SU-DHL-6 (cell line): ENCODE results near the gene RAB6B.

Source experiments
- H2AFZ ChIP-seq: fragments of 200-600 bp; sonication (generic); 2 replicates; pipeline ENCODE4 v1.6.1; 2014; ENCODE audit warnings: low read depth, mild to moderate bottlenecking, moderate library complexity, mixed read lengths, antibody characterized with exemption, low read length; ENCODE audit not compliant: severe bottlenecking
- H3F3A ChIP-seq: fragments of 200-600 bp; shearing (Covaris generic); 2 replicates; pipeline ENCODE4 v1.6.0; 2016; ENCODE audit warnings: antibody characterized with exemption, mild to moderate bottlenecking; ENCODE audit not compliant: insufficient read depth
- H3K27ac ChIP-seq: fragments of 200-600 bp; sonication (generic); 2 replicates; pipeline ENCODE4 v1.5.1; 2016; ENCODE audit warnings: low read depth, mild to moderate bottlenecking, low read length, moderate library complexity, mixed read lengths
- H3K27me3 ChIP-seq: fragments of 200-600 bp; sonication (generic), shearing (Covaris generic); 2 replicates; pipeline ENCODE4 v1.6.0; 2014; ENCODE audit warnings: mild to moderate bottlenecking, low read length
- H3K36me3 ChIP-seq: fragments of 200-600 bp; sonication (generic); 2 replicates; pipeline ENCODE4 v1.6.1; 2014; ENCODE audit warnings: mild to moderate bottlenecking, low read length, mixed read lengths
- H3K4me2 ChIP-seq: fragments of 300-600, 200-600 bp; shearing (Covaris generic), sonication (generic); 2 replicates; pipeline ENCODE4 v1.6.0; 2014; ENCODE audit warnings: low read length, low read depth, mild to moderate bottlenecking; ENCODE audit not compliant: poor library complexity, severe bottlenecking
- H3K4me3 ChIP-seq: fragments of 200-600 bp; sonication (generic); 2 replicates; pipeline ENCODE4 v1.5.1; 2014; ENCODE audit warnings: antibody characterized with exemption, low read length, mild to moderate bottlenecking, mixed read lengths; ENCODE audit not compliant: insufficient read depth, poor library complexity, severe bottlenecking
- H3K79me2 ChIP-seq: fragments of 200-600 bp; sonication (generic); 2 replicates; pipeline ENCODE4 v1.6.1; 2014; ENCODE audit warnings: mild to moderate bottlenecking, low read length, moderate library complexity; ENCODE audit not compliant: insufficient read depth
- H3K9ac ChIP-seq: fragments of 200-600 bp; sonication (generic); 2 replicates; pipeline ENCODE4 v1.7.0; 2014; ENCODE audit warnings: mild to moderate bottlenecking, low read length
- H3K9me2 ChIP-seq: fragments of 200-600 bp; sonication (generic); replicated peaks from 2 replicates; pipeline ENCODE4 v1.6.1; 2014; ENCODE audit warnings: low read length; ENCODE audit not compliant: insufficient read depth
- H3K9me3 ChIP-seq: fragments of 200-600 bp; sonication (generic); 2 replicates; pipeline ENCODE4 v1.6.1; 2014; ENCODE audit warnings: low read length, mixed read lengths; ENCODE audit not compliant: insufficient read depth
- H4K20me1 ChIP-seq: fragments of 200-600 bp; sonication (generic); 2 replicates; pipeline ENCODE4 v1.6.1; 2014; ENCODE audit warnings: low read depth, mild to moderate bottlenecking, antibody characterized with exemption, low read length, moderate library complexity, mixed read lengths
- EZH2phosphoT487 ChIP-seq: fragments of 200-600 bp; sonication (generic), shearing (Covaris generic); conservative IDR thresholded peaks from 2 replicates; pipeline ENCODE4 v1.6.1; 2018; ENCODE audit warnings: mild to moderate bottlenecking, antibody characterized with exemption, low read length, moderate library complexity, mixed read lengths
- TF ChIP-seq, protein P1 (sequence below): fragments of 200-600 bp; sonication (generic); IDR thresholded peaks from one replicate; pipeline ENCODE4 v1.5.1; 2017; ENCODE audit warnings: antibody characterized with exemption, mild to moderate bottlenecking, low read length, moderate library complexity; ENCODE audit not compliant: insufficient read depth, poor library complexity, severe bottlenecking

RAB6B gene

DNA sequence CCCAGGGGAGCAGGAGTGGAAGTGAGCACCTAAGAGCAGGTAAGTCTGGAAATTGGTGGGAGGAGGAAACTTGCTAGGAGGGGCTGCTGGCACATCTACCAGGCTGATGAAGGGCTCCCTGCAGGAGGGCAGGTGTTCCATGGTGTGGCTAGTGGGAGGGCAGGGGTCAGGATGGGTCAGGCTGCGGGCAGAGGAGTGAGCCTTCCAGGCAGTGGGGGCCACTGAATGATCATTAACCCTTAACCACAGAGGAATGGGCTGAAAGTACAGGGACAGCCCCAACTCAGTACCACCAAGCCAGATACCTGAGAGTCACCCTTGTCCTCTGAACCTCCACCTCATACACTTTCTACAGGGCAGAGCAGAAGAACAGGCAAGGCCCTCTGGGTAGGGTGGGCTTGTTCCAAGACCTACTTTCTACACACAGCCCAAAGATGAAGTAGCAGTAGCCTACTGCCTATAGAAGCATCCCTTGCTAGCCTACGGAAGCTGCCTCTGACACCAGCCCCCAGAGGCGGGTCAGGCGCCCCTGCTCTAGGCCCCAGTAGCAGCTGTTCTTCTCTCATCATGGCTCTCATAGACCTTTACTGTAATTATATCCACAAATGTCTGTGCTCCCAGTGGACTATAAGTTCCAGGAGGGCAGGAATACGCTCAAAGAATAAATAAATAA is 4.6 kb downstream of the RAB6B start:
- TF ChIP-seq, protein P1, sequence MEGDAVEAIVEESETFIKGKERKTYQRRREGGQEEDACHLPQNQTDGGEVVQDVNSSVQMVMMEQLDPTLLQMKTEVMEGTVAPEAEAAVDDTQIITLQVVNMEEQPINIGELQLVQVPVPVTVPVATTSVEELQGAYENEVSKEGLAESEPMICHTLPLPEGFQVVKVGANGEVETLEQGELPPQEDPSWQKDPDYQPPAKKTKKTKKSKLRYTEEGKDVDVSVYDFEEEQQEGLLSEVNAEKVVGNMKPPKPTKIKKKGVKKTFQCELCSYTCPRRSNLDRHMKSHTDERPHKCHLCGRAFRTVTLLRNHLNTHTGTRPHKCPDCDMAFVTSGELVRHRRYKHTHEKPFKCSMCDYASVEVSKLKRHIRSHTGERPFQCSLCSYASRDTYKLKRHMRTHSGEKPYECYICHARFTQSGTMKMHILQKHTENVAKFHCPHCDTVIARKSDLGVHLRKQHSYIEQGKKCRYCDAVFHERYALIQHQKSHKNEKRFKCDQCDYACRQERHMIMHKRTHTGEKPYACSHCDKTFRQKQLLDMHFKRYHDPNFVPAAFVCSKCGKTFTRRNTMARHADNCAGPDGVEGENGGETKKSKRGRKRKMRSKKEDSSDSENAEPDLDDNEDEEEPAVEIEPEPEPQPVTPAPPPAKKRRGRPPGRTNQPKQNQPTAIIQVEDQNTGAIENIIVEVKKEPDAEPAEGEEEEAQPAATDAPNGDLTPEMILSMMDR, result no peak
- no peak for TF ChIP-seq EZH2phosphoT487
- H3K27me3 ChIP-seq, result no peaks in the 10 kb centered on the region

DNA sequence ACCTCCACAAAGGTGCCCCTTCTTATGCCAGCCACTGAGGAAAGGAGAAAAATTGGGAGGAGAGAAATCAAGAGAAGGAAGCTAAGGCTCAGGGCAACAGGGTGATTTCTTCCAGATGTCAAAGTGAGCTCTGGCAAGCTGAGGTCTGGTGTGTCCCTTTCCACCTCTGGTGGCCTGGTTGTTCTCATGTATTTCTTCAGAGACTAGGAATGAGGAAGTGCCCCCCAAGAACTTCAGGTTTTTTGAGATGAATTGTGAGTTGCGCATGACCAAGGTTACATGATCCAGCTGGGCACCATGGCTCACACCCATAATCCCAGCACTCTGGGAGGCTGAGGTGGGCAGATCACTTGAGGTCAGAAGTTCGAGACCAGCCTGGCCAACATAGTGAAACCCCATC is 5.6 kb downstream of the RAB6B start:
- Histone ChIP-seq H3K4me2 (no peak overlapping the region), H4K20me1 (no peaks in the 10 kb centered on the region), H3K27me3 (no peaks in the 10 kb centered on the region), H3K9me2 (no peaks in the 10 kb centered on the region), H3K9me3 (no peaks in the 10 kb centered on the region), H3K4me3 (no peak overlapping the region), H3K27ac (no peak overlapping the region), H3K36me3 (no peaks in the 10 kb centered on the region), H2AFZ (no peak overlapping the region), H3K79me2 (no peaks in the 10 kb centered on the region), H3K9ac (no peak overlapping the region), H3F3A (no peaks in the 10 kb centered on the region)
- TF ChIP-seq EZH2phosphoT487, result no peak
- TF ChIP-seq, protein P1, result no peak

More for the DNA sequence above, 4.6 kb downstream of the RAB6B start:
- H3K9ac ChIP-seq, result no peak overlapping the region
- no peaks in the 10 kb centered on the region for H3K9me3 ChIP-seq
- H3K9me2 ChIP-seq, result no peaks in the 10 kb centered on the region
- H3K36me3 ChIP-seq, result no peaks in the 10 kb centered on the region
- H2AFZ ChIP-seq, result no peak overlapping the region
- H3F3A ChIP-seq, result no peaks in the 10 kb centered on the region
- H3K79me2 ChIP-seq, result no peaks in the 10 kb centered on the region
- no peak overlapping the region for H3K4me2 ChIP-seq
- H3K27ac ChIP-seq, result no peak overlapping the region
- H4K20me1 ChIP-seq, result no peaks in the 10 kb centered on the region
- no peak overlapping the region for H3K4me3 ChIP-seq

DNA sequence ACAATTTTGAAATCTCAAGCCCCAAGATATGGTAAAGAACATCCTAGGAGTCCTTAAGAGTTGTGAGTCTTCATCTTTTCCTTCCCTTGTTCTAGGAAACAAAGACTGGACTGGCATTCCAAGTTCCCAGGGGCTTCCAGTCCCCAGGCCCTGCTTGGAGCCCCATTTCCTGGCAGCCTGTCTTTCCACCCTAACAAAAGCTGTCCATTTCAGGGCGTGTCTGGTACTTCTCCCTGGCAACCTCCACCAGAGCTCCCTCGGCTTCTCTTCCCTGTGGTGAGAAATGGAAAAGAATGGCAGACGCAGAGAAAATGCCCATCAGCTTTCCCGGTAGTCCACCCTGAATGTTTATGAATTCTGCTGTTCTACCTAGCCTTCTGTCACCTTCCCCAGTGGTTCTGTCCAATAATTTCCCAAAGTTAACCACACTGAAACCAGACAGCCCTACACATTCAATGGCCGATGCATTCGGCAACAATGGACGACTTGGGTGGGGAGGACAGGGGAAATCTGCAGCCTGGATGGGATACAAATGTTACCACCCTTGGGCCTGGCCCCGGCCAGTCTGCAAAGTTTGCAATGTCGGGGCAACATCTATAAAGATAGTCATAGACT is 6.8 kb downstream of the RAB6B start:
- Histone ChIP-seq H3K4me3 (no peak overlapping the region), H4K20me1 (no peaks in the 10 kb centered on the region), H3K4me2 (no peak overlapping the region), H2AFZ (no peak overlapping the region), H3K27ac (no peak overlapping the region), H3K36me3 (no peaks in the 10 kb centered on the region), H3K9ac (no peak overlapping the region), H3K27me3 (no peaks in the 10 kb centered on the region), H3K9me2 (no peaks in the 10 kb centered on the region), H3K9me3 (no peaks in the 10 kb centered on the region), H3K79me2 (no peaks in the 10 kb centered on the region), H3F3A (no peaks in the 10 kb centered on the region)
- TF ChIP-seq, protein P1, result no peak
- TF ChIP-seq EZH2phosphoT487, result no peak
